NCI-H1048 (cell line): ENCODE data around the gene MBD2.

Experiments
- DNase-seq: peaks from one replicate; lab custom pipeline; 2025; lab: John Stamatoyannopoulos, UW

Gene MBD2

DNA sequence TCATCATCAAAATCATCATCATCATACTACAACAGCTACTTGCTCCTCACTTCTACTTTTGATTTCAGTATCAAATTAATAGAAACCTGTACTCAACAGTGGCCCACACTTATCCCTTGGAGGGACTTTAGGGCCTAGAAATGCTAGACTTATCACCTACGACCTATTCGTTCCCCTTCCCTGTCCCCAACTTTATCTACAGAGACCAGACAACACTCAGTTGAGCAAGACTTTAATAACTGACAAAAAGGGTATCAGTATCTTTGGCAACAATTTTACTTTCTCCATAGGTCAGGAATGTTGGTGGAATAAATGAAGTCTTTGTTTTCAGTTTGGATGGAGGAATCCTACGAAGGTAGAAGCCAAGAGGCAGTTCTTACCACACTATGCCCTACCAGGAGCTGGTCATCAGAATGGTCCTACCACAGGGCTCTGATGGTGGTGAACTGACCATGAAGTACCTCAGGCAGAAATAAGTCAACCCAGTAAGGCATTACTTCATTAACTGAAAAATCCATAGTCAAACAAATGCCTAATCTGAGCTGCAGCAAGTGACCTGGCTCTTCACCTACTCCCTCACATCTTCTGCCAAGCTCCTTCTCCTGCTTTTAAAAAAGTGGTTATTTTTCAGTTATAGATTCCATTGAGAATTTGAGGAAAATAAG, 26.6 kb downstream of the MBD2 start:
- no peak for DNase-seq

- DNase-seq, result no peak
These were observed 30.7 kb downstream of the MBD2 start for GRCh38 chr18:54193786-54194185.

DNA sequence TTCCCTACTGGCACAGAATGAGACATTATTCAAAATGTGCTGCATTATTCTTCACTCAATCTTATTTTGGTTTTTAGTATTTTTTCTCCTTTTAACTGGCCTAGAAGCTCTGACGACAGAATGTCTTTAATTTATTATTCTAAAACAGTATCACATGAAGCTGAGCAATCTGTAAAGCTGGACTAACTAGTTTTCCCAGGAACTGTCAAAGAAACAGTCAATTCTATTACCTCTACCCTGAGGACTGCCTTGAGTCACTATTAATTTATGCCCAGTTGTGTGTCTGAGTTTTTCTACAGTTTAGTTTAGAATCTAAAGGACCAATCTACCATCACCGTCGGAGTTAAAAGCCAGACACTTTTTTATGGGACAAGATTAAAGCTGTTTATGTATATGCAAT, 31.6 kb downstream of the MBD2 start:
- no peak for DNase-seq

DNA sequence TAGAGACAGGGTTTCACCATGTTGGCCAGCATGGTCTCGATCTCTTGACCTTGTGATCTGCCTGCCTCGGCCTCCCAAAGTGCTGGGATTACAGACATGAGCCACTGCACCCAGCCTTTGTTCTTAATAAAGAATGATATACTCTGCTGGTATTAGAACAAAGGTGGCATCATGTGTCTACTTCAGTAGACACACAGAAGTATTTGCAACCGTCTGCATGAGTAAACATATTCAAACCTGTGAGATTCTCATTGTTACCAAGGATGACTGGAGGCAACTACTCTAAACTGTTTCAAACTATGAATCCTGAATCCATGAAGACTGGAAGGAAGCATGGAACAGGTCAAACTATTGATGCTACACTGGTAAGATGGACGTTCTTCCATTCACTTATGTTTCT, 32.1 kb downstream of the MBD2 start:
- DNase-seq, result no peak

- DNase-seq, result no peak
These were observed 33.1 kb downstream of the MBD2 start for GRCh38 chr18:54191352-54191751.

DNA sequence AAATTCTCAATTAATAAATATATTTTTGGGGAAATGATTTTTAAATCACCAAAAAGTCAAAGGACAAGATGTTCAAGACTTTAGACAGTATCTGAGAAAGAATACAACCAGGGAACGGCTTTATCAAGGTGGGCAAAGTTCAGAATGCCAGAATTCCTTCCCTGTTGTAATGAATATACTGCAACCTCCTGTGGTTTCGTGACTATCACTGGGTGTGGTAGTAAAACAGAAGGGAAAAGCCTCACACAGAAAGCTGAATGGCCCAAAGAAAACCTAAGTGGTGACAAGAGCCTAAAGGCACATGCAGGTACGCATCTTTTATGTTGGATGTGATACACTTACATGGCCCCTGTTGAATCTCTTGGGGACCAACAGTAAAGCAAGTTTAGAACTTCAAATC, 37.1 kb downstream of the MBD2 start:
- no peak for DNase-seq

GRCh38 chr18:54184836-54185235, 39.6 kb downstream of the MBD2 start:
- no peak for DNase-seq

- DNase-seq, result no peak
These were observed 41.1 kb downstream of the MBD2 start for GRCh38 chr18:54183390-54183789.

DNA sequence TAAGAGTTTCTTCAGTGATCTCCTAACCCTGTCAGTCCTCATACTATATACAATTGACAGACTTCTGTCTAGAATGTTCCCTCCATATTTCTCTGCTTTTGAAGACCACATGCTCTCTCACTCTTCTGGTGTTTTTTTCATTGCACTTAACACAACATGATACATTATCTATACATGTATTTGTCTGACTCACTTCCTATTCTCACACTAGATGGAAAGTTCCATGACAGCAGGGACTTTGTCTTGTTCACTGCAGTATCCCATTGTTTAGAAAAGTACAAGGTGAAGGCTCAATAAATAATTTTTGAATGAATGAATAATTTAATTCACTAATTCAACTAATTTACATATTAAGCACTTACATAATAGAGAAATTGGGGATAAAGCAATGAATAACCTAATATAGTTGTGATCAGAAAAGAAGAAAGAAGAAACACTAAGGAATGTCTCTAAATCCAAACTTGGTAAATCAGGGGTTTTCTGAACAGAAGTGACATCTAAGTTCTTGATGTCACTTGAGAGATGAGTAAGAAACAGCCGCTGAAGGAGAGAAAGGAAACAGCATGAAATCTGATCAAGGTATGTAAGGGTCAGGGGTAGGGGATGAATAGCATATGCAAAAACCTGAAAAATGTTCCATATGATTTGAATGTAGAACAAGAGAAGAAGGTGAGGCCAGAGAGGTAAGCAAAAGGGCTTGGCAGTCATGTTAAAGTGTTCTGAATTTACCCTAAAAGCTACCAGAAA, 42.4 kb downstream of the MBD2 start:
- DNase-seq, result no peak

DNA sequence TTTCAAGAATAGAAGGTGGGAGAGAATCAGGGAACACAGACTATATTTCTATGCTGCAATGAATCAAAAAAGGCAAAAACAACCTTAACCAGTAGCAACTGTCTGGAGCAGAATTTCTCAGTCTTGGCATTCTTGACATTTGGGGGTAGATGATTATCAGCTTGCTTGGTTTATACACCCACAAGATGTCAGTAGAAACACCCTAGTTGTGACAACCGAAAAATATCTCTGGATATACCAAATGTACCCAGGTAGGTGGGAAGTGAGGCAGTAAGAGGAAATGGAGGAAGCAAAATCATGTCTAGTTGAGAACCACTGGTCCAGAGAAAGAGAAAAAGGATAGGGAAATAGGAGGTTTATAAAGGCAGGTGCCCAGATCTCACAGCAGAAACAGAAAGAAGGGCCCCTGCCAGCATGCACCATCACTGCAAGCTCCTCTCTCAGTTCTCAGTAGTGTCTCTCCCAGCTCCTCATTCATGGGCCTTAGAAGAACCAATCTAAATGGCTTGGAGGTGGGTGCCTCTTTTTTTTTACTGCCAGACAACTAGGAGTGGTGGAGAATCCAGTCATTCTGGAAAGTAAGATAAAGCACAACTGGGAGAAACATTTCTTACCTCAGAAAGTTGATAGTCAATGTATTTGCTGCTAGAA, 50.4 kb downstream of the MBD2 start:
- no peak for DNase-seq

DNA sequence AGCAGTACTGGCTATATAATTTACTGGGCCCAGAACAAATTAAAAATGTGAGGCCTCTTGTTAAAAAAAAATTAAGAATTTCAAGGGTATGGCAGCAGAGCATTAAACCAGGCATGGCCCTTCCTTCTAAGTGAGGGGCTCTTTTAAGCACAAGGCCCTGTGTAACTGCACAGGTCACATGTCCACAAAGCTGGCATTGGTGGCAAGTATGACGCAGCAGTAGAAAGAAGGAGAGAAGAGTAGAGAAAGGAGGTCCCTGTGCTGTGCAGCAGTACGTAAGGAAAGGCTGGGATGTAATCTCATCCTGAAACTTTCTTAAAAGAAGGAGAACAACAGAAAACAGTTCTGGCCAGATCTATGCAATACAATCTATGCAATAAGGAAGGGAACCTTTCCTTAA, 51.2 kb downstream of the MBD2 start:
- no peak for DNase-seq

DNA sequence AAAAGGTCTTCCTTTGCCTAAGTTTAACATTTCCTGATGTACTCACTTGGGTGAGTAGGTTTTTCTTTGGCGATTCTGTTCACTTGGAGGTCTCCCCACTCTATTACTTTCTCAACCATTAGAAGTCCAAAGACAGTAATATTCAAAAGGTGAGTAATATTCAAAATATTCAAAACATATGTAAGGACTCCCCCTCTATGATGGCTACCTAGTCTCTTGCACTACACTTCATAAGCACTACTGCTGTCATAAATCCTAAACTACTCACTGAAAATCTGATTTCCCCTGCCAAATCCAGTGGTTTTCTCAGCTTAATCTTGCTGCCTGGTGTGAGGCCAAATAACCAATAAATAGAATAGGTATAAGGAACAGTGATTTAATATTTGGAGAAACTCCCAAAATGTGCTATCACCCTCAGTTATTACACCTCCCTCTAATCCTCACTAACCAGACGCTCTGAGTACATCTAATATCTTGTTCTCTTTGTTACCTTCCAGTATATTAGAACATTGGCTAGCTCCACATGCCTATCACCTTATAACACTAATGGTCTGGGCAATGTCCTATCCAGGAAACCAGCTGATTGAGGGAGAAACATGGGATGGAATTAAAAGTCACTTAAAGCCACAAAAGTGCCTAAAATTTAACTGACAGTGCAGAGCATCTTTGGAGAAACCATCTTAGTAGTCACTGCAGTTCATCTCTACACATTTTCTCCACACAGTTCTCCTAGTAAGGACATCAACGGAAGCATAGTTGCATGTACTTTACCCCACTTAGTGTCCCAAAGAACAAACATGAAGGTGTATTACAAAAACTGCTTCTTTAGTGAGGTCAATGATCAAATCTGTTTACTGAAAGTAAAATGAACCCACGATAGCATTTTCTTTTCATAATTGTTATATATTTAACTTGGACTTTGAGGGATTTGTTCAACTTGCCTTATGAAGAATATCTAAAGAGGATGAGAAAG, 54.8 kb downstream of the MBD2 start:
- DNase-seq, result no peak

GRCh38 chr18:54165450-54165849, 59.0 kb downstream of the MBD2 start:
- DNase-seq, result no peak

DNA sequence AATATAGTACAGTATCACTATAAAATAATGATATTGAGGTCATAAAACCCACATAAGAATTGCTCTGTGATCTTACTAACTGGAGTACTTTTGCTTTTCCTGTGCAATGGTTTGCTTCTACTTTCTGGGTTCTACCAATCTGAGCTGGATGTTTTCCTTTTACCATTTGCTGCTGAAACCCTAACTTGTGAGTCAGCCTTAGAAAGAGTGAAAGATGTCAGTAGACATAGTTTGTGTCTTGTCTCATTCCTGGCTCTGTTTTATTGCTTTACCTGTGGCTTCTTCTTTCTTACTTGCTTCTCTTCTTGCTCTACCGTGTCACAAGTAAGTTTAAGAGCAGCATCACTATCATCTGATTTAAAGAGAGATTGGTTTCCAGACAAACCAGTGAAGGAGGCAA, 61.0 kb downstream of the MBD2 start:
- DNase-seq, result no peak

DNA sequence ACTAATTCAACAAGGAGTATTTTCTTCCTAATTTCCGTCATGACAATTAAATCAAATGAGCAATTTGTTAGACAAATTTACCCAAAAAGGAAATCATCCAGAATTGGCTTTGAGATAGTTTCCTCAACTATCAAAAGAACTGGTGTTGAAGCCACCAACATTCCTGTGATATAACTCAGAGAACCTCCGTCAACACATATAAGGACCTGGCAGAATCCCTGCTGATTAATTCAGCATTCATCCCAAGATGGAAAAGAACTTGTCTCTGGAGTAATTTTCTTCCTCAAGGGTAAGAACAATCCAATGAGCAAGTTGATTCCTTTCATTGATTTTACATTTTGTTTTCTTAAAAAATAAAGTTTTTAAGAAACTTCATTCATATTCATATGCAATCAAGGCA, 62.0 kb downstream of the MBD2 start:
- DNase-seq, result no peak

DNA sequence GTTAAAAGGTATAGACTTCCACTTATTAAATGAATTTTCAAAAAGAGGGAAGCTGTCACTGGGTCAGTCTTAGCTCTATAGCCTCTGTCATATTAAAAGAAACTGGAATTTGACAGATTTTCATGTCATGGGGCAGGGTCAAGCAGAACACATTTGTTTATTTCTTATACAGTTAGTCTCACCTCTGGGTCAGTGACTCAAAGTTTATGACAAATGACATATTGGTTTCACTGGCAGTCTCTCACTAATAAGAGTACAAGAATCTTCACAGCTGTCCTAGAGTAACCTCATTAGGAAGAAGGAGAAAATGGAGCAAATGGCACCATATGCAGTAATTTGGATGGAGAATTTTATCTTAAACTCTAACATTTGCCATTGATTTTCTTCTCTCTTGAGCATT, 63.2 kb downstream of the MBD2 start:
- DNase-seq, result no peak

GRCh38 chr18:54159906-54160305, 64.6 kb downstream of the MBD2 start:
- DNase-seq, result no peak

- DNase-seq, result no peak
These were observed 66.7 kb downstream of the MBD2 start for GRCh38 chr18:54157646-54158385.

DNA sequence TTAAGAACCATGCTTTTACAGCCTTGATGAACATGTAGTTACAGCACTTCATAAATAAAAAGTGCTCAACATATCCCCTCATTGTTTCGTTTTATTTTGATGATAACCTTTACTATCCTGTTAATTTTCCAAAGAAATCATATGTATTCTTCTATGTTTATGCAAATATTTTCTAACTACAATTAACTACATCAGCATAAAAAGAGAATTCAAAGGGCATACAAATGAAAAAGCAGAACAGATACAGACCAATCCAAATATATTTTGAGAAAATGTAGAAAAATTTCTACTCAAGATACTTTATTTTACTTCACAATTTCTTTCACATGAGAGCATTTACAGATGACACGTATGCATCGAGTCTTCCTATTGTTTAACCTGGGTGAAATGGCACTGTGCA, 69.1 kb downstream of the MBD2 start:
- no peak for DNase-seq

GRCh38 chr18:54154231-54154630, 70.2 kb downstream of the MBD2 start:
- no peak for DNase-seq

GRCh38 chr18:54151376-54151775, 73.1 kb downstream of the MBD2 start:
- DNase-seq, result no peak

DNA sequence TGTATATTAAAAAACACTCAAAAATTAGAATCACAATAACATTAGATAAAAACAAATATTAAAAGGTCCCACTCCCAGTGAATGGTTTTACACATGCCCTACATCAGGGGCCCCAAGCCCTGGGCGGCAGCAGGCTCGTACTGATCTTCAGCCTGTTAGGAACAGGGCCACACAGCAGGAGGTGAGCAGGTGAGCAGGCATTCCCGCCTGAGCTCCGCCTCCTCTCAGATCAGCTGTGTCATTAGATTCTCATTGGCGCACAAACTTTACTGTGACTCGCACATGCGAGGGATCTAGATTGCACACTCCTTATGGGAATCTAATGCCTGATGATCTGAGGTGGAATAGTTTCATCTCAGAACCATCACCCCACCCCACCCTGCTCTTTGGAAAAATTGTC, 74.2 kb downstream of the MBD2 start:
- no peak for DNase-seq
